ENCODE measurements around the gene PAM.
"Not testable (repeated sequence)": the region's sequence is repeated elsewhere in the genome, so short reads cannot be mapped to it uniquely, and the experiment has no call there.

The PAM gene

DNA sequence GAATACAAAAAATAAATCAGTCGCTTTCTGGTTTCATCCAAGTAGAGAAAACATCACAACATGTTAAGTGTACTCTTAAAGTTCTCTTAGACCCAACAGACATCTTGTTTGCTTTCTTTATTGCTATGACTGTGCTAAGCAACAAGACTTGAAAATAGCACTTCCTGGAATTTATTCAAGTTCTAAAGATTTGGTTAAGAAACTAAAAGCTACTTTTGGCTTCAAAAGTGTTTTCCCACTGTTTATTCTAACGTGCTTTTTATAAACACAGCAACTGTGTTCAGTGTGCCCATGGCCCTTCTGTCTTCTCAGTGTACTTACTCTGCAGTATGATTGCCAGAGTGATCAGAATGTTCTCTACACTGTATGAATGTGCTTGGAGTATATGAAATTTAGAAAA, 255.1 kb downstream of the PAM start:
- no peak for DNase-seq

DNA sequence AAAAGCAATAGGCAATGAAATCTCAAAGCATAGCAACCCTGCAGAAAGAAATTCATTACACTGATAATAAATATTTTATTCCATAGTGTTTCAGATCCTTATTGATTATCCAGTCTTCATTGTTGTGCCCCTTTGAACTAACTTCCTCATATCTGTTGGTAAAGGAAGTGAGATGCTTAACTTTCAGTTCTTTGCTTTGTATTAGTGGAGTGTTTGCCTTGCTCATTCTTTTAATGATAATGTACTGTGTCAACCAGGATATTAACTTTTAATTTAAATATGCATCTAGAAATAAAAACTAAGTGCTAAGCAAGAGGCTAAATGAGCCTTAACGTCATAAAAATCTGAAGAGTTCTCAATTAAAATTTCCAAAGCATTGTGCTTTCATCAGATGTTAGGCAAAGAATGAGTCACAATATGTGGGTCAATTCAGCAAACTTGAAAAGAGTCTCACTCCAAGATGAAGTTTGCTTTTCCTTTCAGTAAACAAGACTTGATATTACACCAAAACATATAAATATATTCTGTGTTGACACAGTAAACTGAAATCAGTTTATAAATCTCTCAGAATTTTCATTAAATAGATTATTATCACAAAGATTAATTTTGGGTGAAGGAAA, 258.9 kb downstream of the PAM start:
- DNase-seq, result no peak

DNA sequence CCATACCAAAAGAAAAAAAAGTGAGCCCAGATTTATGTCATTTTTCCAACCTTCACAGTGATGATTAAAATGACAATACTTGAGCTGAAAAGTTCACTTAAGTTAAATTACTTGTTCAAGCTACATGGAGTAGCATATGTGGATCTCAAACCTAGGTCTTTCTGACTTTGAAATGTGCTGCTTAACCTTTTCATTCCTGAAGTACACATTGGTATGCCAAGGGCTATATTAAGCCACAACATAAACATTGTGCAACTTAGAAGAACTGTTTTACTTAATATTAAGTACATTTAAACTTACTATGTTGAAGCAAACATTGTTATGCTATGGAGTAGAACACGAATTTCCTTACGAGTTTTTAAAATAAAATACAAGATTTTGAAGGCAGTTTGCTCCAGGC, 259.9 kb downstream of the PAM start:
- DNase-seq, result no peak

DNA sequence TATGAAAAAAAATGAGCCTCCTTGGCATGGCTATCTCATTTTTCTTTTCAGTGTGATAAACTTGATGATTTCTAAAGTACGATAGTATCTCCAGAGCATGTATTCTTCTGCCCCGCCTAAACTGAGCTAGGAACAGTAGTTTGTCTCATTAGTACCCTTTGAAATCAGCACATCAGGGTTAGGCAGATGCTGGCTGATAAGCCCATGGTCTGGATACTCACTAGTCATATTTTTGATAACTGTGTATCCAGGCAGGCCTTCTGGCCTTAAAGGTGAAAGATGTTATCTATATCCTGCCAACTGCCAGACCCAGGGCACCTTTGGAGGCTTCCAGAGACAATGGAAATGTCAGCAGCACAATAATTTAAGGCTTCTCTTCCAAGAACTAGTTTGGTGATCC, 261.1 kb downstream of the PAM start:
- no peak for DNase-seq

DNA sequence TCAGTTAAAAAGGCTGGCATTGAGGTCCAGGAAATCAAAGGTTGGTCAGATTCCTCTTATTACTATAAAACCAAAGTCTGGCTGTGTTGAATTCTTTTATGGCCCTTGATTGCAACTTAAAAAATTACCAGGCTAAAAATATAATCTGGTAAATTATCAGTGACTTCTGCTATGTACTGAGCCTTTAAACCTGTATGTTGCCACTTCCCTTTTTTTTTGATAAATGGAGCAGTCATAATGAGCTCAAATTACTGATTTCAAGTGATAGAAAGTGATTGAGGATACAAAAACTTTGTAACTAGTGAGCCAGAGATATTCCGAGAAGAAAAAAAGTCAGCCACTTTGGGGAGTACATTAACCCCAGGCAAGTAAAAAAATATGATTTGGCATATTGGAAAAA, 264.7 kb downstream of the PAM start:
- DNase-seq, result no peak

DNA sequence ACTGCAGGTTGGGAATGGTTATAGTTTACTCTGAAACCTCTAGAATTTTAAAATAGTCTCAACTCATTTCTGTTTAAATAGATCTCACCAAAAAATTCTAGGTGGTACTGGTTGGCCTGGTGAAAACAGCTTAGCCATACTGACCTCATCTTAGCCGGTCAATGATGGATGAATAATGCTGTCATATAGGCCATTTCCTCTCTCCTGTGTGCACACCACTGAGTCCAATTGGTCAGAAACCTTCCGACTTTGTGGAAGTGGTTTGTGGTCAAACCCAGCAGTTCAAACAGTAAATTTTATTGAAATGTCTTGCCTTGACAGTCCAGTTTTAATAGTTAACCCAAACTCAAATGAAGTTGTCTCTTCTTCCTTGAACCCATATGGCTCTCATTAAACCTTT, 266.2 kb downstream of the PAM start:
- DNase-seq, result no peak

DNA sequence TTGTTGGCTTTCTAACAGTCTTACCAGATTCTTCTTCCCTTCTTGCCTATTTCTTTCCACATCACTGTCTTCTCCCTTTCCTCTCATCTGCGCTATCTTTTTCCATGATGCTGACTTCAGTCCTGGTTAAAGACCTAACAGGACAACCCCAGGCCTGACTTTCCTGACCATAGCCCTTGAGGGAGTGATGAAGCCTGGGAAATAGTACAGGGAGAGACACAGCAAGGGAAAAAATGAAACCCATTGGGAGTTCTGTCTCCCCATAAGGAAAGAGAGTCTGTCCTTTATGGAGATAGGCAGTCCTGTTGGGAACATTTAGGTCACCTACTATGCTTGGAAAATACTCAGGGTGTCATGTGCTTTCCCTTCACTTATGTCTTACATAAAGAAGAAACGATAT, 272.2 kb downstream of the PAM start:
- DNase-seq, result no peak

DNA sequence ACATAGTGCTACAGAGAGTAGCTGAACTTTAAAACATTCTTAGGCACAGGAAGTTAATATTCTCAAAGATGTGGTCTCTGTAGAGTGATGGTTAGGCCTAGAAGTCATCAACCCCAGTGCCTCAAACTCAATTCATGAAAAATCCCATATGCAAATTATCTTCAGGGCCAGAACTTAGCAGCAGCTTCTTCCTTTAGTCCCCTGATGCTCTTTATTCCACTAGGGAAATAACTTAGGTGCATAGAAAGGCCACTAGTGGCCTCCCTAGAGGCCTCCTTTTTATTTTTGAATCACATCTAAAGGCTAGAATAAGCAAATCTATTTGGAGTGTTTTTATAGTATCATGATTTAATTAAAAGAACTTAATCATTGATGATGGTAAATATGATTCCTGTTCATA, 276.5 kb downstream of the PAM start:
- DNase-seq, result no peak

DNA sequence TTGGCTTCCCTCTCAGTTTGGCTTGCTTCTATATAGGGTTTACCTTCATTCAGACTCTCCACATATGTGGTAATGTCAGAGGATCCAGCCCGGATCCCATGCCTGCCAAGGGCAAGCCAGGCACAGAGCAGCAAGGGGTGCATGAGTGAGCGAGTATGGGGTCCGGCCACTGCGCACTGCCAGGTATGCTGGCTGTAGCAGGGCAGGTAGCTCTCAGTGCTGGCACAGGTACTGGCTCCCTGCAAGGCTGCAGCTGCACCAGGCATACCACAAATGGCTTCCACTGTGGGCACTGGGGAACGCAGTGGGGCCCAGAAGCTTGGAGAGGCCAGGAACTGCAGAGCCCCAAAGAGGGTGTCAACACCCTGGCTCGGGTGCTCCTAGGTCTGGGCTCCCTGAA, 278.6 kb downstream of the PAM start:
- DNase-seq, result no peak

DNA sequence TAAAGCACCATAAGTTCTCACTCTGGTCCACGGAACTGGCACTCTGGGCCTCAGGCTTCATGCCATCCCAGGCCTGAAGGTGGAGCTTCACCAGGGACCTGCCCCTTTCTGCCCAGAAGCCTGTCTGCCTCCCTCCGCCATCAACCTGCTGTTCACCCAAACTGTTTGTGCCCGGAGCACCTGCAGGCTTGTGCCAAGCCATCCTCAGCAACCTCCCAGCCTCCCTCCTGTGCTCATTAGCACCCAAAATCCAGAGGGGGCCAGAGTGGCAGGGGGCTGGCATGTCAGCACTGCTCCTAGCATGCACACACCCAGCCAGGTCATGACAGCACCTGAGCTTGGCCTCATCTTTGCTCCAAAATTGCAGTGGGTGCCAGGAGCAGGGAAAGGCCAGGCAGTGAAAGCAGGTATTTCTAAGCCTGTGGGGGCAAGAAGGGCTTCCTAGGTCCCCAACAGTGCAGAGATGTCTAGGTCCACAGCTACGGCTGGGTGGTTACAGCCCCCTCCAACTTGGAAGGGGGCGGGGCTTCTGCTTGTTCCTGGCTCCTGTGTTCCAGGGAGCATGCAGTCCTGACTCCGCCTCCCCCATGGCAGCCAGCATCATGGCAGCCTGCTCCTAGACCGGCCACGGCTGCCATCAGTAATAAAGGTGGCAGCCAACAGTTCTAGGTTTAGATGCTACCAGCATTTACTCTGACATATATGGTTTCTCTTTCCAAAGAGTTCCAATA, 279.7 kb downstream of the PAM start:
- no peak for DNase-seq

DNA sequence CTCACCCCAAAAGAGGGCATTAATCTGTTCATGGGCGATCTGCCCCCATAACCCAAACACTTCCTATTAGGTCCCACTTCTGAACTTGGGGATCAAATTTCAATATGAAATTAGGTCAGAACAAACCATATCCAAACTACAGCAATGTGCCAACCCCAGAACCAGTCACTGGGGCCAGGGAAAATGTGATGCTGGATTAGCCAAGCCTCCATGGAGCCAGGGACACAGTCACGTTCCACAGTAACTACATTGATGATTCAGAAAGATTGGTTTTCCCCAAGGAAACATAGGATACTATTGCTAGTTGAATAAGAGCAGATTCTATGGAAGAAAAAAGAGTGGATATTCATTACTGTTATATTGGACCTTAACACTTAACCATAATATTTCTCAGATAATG, 280.6 kb downstream of the PAM start:
- no peak for DNase-seq

DNA sequence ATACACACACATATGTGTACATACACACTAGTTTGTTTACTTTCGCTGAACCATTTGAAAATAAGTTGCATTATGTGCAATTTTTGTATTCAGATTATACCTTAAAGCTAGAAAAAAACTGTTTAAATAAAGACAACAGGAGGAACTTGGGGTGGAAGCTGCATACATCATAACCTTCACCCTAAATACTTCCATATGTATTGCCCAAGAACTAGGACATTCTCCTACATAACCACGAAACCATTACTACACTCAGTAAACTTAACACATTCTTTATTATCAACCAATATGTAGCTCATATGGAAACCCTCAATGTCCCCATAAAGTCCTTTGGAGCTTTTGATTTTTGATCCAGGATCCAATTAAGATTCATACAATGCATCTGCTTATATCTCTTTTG, 281.5 kb downstream of the PAM start:
- DNase-seq, result no peak

DNA sequence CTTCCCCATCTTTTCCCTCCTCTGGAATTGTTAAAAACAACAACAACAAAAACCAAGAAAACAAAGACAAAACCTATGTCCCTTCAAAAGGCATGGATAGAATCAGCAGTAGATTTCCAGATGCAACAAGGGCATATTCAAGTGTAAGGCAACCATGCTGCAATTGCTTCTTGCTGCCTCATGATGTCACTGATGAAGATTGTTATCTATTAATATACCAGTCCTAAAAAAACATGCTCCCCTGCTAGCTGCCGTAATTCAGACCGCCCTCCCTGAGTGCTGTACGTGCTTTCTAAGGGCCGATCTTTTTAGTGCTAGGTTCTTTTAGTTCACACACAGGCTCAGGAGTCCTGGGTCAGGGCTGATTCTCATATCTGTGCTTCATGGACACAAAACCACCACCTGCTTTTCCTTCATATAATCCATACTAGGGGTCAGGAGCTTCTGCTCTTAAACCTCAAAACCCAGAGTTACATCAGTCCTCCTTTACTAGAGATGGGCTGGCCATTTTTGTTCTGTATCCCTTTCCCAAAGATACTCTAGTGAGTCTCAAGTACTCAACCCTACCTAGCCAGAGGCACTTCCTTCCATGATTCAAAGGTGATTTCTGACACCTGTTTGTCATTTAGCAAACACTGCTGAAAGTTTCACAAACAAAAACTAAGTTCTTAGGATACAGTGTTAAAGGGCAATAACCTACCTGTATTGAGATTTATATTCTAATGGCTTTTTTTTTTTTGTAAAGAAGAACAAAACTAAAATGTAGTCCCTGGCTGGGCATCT, 282.8 kb downstream of the PAM start:
- DNase-seq, result no peak

DNA sequence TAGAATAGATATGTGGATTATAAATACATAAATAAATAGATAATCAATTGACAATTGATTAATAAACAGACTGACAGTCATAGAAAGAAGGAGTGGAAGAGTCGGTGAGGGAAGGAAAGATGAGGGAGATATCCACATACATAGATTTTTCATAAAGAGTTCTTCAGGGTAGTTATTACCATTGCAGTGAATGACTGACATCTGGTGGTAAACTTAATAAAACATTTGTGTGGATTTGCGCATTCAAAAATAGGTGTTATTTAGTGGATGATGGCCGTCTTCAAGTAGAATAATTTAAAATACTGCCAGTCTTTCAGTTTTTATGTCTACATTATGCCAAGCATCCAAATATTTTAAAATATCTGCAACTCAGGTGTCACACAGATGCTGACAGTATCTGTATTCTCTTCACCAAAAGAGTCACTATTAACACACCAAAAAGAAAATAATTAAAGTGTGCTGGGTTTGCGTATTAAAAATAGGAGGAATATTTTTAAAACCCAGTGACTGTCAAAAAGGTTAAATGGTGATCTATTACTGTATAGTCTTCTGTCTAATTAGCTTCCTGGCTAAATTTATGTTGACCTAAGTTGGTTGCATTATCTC, 286.1 kb downstream of the PAM start:
- no peak for DNase-seq

DNA sequence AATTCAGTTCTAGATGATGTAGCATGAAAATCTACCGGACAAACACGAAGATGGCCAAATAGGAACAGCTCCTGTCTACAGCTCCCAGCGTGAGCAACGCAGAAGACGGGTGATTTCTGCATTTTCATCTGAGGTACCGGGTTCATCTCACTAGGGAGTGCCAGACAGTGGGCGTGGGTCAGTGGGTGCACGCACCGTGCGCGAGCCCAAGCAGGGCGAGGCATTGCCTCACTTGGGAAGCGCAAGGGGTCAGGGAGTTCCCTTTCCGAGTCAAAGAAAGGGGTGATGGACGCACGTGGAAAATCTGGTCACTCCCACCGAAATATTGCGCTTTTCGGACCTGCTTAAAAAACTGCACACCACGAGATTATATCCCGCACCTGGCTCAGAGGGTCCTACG, 291.6 kb downstream of the PAM start:
- DNase-seq, result not testable (repeated sequence)

DNA sequence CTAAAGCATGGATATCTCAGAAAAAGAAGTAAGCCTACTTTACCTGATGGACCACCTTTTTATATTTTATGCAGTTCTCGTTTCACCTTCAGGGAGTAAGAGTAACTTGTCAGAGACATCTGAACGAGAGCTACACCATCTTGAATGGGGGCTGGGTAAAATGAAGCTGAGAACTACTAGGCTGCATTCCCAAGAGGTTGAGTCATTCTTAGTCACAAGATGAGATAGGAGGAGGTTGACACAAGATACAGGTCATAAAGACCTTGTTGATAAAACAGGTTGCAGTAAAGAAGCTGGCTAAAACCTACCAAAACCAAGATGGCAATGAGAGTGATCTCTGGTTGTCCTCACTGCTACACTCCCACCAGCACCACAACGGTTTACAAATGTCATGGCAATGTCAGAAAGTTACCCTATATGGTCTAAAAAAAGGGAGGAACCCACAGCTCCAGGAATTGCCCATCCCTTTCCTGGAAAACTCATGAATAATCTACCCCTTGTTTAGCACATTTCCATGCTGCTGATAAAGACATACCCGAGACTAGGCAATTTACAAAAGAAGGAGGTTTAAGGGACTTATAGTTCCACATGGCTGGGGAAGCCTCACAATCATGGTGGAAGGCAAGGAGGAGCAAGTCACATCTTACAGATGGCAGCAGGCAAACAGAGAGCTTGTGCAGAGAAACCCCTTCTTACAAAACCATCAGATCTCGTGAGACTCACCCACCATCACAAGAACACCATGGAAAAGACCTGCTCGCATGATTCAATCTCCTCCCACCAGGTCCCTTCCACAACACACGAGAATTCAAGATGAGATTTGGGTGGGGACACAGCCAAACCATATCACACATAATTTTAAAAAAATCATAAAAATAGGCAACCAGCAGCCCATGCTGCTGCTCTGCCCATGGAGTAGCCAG, 302.4 kb downstream of the PAM start:
- no peak for DNase-seq

DNA sequence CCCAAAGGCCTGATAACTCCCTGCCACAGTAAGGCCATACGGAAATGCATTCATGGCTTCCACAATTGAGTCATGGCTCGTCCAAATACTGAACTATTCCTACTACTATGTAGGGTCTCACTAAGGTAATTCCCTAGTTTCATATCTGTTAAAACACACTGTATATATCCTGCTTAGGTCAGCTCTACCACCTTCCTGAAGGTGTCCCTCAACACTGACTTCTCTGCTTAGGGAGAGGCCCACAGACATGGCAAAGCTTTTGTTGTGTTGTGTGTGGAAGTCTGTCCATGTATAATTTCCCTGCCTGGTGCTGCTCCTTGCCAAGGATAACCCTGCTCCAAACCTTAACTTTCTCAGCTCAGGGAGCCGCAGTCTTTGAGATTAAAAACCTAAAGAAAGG, 304.4 kb downstream of the PAM start:
- no peak for DNase-seq

DNA sequence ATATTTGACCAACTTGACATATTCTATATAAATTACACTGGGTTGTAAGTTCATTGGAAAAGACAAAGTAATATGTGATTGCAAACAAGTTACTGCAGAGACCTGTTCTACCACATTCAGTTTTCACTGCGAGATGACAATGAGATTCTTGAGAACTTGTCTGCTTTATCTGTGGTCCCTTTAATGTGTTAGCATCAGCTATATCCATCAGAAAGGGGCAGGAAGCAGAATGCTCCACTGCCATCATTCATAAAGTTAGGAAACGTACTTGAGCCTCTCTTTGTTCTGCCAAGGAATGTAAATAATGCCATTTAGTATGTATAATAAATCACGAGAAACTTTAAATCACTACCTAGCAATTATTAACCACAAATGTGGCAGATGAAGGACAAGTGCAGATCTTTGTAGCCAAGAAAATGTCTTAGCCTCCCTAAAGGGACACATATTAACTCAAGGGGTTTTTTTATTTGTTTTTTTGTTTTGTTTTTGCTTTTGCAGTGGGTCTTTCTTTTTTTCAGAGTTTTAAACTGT, 305.4 kb downstream of the PAM start:
- no peak for DNase-seq

DNA sequence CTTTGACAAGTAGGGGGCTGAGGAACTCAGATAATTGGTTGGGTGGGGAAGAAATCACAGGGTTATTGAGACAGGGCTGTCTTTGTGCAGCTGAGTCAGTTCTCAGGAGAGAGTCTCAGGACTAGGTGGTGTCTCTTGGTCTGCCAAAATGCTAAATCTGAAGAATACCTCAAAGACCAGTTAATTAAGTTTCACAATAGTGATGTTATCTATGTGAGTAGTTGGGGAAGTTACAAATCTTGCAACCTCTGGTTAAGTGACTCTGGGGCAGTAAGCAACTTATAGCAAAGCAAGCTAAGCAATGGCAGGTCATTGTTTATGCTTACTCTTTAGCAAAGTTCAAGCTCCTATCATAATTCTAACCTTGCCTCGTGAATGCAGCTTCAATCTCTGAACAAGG, 311.2 kb downstream of the PAM start:
- no peak for DNase-seq

DNA sequence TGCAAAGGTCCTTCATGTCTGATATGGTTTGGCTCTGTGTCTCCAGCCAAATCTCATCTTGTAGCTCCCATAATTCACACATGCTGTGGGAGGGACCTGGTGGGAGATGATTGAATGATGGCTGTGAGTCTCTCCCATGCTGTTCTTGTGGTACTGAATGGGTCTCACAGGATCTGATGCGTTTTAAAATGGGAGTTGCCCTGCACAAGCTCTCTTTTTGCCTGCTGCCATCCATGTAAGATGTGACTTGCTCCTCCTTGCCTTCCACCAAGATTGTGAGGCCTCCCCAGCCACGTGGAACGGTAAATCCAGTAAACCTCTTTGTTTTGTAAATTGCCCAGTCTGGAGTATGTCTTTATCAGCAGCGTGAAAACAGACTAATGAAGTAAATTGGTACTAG, 318.4 kb downstream of the PAM start:
- not testable (repeated sequence) for DNase-seq

DNA sequence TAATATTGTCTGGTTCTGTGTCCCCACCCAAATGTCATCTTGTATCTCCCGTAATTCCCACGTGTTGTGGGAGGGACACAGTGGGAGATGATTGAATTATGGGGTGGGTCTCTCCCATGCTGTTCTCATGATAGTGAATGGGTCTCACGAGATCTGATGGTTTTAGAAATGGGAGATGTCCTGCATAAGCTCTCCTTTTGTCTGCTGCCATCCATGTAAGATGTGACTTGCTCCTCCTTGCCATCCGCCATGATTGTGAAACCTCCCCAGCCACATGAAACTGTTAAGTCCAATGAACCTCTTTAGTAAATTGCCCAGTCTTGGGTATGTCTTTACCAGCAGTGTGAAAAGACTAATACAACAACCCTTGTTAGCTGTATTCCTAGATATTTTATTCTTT, 320.3 kb downstream of the PAM start:
- no peak for DNase-seq
